ENCODE measurements around the gene ETF1.

Gene ETF1

DNA sequence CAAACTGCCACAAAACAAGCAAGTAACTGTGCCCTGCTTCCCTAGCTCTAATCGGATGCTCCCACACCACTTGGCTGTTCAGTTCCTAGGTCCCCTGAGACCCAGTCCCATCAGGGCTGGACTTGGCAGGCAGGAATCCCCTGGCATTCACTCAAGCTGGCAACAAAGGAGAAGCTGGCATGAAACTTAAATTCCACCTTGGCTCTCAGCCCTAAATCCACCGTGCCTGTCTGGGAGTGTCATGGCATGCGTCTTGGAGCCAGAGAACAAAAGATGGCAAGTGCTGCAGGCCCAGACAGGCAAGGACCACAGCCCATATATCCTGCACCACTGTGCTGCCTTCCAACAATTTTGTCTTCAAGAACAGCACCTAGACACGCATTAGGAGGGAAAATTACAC, 38.2 kb downstream of the ETF1 start:
- no peaks in the 10 kb centered on the region for H3K27me3 ChIP-seq (ENCODE audit: insufficient read depth, low read length)
- no peaks in the 10 kb centered on the region for H3K79me2 ChIP-seq (ENCODE audit: control insufficient read depth, insufficient read depth, low read length, unreplicated experiment)
- no peak overlapping the region for H3K4me3 ChIP-seq (ENCODE audit: low read depth, low read length)
- H3K27ac ChIP-seq (ENCODE audit: low read depth, low read length): no peak overlapping the region
- no peak overlapping the region for H2AFZ ChIP-seq (ENCODE audit: low read length, unreplicated experiment)
- peaks cover 7% of the 10 kb centered on the region; the same call in 1 of the 2 replicates for H3K36me3 ChIP-seq (ENCODE audit: insufficient read depth, low read length)
- peaks cover 14% of the 10 kb centered on the region for H3K4me1 ChIP-seq (ENCODE audit: control insufficient read depth, insufficient read depth, low read length, unreplicated experiment)

DNA sequence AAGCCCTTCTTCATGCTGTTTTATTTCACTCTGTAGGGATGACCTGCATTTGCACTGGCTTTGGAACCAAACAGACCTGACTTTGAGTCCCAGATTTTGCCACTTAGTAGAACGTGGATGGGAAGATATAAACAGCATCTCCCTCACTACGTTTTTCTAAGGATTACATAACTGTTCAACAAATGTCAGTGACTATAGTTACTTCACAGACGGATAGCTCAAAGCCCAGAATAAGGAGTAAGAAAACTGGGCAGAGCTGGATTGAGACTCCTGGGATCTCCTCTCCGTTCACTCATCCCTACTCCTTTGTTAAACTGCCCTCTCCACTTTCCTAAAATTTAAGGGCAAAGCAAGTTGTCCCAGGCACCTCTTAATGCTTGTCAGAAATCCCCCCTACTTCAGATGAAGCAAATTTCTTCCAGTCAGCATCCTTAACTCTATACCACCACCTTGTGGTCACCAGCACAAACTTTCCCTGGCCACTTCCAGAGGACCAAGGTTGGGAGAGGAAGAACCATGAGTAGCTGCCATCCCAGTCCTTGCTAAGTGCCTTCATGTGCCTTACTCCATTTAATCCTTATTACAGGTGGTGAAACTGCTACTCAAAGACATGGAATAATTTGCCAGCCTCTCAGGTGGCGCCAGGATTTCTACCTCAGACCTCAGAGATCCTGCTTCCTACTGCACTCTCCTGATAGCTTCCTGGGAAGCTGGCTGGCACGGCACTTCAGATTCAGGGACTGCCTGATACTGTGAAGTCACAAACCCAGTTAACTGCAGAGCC, 39.4 kb downstream of the ETF1 start:
- no peak overlapping the region for H3K4me3 ChIP-seq (ENCODE audit: low read depth, low read length)
- H3K27ac ChIP-seq (ENCODE audit: low read depth, low read length): no peak overlapping the region
- peaks cover 5% of the 10 kb centered on the region; the same call in 1 of the 2 replicates for H3K36me3 ChIP-seq (ENCODE audit: insufficient read depth, low read length)
- peaks cover 14% of the 10 kb centered on the region for H3K4me1 ChIP-seq (ENCODE audit: control insufficient read depth, insufficient read depth, low read length, unreplicated experiment)
- H3K27me3 ChIP-seq (ENCODE audit: insufficient read depth, low read length): no peaks in the 10 kb centered on the region
- no peak overlapping the region for H2AFZ ChIP-seq (ENCODE audit: low read length, unreplicated experiment)
- no peaks in the 10 kb centered on the region for H3K79me2 ChIP-seq (ENCODE audit: control insufficient read depth, insufficient read depth, low read length, unreplicated experiment)

DNA sequence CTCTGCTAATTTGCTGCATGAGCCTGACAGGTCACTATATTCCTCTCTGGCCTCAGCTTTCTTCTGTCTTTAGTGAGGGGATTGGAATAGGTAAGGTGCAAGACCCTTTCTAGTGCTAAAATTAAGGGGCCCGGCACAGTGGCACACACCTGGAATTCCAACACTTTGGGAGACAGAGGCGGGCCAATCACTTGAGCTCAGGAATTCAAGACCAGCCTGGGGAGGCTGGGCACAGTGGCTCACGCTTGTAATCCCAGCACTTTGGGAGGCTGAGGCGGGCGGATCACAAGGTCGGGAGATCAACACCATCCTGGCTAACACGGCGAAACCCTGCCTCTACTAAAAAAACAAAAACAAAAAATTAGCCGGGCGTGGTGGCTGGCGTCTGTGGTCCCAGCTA, 40.5 kb downstream of the ETF1 start:
- Histone ChIP-seq H3K79me2 (ENCODE audit: control insufficient read depth, insufficient read depth, low read length, unreplicated experiment) (no peaks in the 10 kb centered on the region), H2AFZ (ENCODE audit: low read length, unreplicated experiment) (no peak overlapping the region), H3K36me3 (ENCODE audit: insufficient read depth, low read length) (no peaks in the 10 kb centered on the region), H3K4me1 (ENCODE audit: control insufficient read depth, insufficient read depth, low read length, unreplicated experiment) (peaks cover 5% of the 10 kb centered on the region), H3K27ac (ENCODE audit: low read depth, low read length) (no peak overlapping the region), H3K4me3 (ENCODE audit: low read depth, low read length) (no peak overlapping the region), H3K27me3 (ENCODE audit: insufficient read depth, low read length) (no peaks in the 10 kb centered on the region)

DNA sequence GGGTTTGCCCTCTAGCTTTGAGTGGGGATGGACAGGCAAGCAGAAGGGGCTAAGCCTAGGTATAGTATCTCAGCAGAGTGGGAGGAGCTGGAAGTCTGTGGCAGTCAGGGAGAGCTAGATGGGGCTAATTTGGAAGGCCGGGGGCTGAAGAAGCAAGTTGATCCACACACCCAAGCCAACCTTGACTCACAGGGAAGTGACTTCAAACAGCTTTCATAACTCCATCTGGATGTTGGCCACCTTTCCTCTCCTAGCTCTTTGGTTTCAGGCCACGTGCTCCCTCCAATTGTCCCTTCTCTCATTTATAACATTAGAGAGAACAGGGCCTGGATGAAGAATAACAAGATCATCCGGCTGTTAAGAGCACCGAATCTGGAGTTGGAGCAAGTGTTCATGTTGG, 40.9 kb downstream of the ETF1 start:
- Histone ChIP-seq H3K4me1 (ENCODE audit: control insufficient read depth, insufficient read depth, low read length, unreplicated experiment) (peaks cover 5% of the 10 kb centered on the region), H2AFZ (ENCODE audit: low read length, unreplicated experiment) (no peak overlapping the region), H3K4me3 (ENCODE audit: low read depth, low read length) (no peak overlapping the region), H3K79me2 (ENCODE audit: control insufficient read depth, insufficient read depth, low read length, unreplicated experiment) (no peaks in the 10 kb centered on the region), H3K36me3 (ENCODE audit: insufficient read depth, low read length) (no peaks in the 10 kb centered on the region), H3K27ac (ENCODE audit: low read depth, low read length) (no peak overlapping the region), H3K27me3 (ENCODE audit: insufficient read depth, low read length) (no peaks in the 10 kb centered on the region)

DNA sequence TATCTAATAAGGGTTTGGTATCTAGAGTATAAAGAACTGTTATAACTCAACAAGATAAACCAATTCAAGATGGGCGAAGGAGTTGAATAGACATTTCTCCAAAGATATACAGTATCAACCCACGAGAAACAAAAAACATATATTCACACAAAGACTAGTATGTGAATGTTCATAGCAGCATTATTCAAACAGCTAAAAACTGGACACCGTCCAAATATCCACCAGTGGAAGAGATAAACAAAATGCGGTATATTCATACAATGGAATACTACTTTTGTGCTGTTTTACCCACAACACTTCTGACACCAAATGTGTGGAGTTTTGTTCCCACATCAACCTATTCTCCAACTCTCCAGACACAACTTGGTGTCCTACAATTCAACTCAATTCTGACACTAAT, 44.7 kb downstream of the ETF1 start:
- H3K27me3 ChIP-seq (ENCODE audit: insufficient read depth, low read length): no peaks in the 10 kb centered on the region
- H3K36me3 ChIP-seq (ENCODE audit: insufficient read depth, low read length): no peaks in the 10 kb centered on the region
- H2AFZ ChIP-seq (ENCODE audit: low read length, unreplicated experiment): no peak overlapping the region
- H3K27ac ChIP-seq (ENCODE audit: low read depth, low read length): no peak overlapping the region
- no peaks in the 10 kb centered on the region for H3K79me2 ChIP-seq (ENCODE audit: control insufficient read depth, insufficient read depth, low read length, unreplicated experiment)
- no peaks in the 10 kb centered on the region for H3K4me1 ChIP-seq (ENCODE audit: control insufficient read depth, insufficient read depth, low read length, unreplicated experiment)
- H3K4me3 ChIP-seq (ENCODE audit: low read depth, low read length): no peak overlapping the region

DNA sequence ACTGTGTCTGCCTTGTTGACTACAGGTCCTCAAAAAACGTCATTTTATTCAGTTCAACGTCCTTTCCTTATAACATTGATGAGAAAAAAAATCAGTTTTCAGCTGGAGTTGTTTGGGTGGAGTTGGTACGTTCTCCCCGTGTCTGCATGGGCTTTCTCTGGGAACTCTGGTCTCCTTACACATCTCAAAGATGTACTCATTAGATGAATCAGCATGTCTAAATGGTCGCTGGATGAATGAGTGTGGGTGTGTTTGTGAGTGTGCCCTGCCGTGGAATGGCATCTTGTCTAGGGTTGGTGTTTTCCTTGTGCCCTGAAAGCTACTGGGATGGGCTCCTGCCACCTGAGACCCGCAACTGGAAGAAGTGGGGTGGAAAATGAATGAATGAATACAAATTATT, 47.7 kb downstream of the ETF1 start:
- H2AFZ ChIP-seq (ENCODE audit: low read length, unreplicated experiment): no peak overlapping the region
- H3K79me2 ChIP-seq (ENCODE audit: control insufficient read depth, insufficient read depth, low read length, unreplicated experiment): no peaks in the 10 kb centered on the region
- no peak overlapping the region for H3K4me3 ChIP-seq (ENCODE audit: low read depth, low read length)
- no peak overlapping the region for H3K27ac ChIP-seq (ENCODE audit: low read depth, low read length)
- H3K27me3 ChIP-seq (ENCODE audit: insufficient read depth, low read length): peaks cover 6% of the 10 kb centered on the region; the same call in 1 of the 2 replicates
- H3K36me3 ChIP-seq (ENCODE audit: insufficient read depth, low read length): no peaks in the 10 kb centered on the region
- H3K4me1 ChIP-seq (ENCODE audit: control insufficient read depth, insufficient read depth, low read length, unreplicated experiment): peaks cover 14% of the 10 kb centered on the region

DNA sequence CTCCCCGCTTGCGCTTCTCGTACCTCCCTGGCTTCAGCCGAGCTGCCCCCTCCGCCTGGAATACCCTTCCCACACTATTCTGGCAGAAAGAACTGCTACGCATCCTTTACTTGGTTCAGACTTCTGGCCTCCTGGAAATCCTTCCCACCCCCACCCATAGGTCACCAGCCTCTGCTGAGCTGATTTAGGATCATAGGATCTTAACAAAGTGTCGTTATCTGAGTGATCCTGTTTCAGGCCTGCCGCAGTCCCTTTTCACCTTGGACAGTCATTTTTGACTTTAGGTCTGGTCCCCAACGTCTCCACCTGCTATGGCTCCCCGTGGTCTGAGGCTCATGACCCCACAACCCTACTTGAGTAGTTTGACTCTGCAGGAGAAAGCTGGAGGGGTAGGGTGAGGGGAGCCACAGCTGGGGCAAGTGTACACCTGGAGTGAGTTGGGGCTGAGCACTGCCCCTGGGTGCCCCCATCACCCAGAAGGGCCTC, 50.4 kb downstream of the ETF1 start:
- Histone ChIP-seq H3K27me3 (ENCODE audit: insufficient read depth, low read length) (peaks cover 6% of the 10 kb centered on the region; the same call in 1 of the 2 replicates), H3K79me2 (ENCODE audit: control insufficient read depth, insufficient read depth, low read length, unreplicated experiment) (no peaks in the 10 kb centered on the region), H3K4me1 (ENCODE audit: control insufficient read depth, insufficient read depth, low read length, unreplicated experiment) (peaks cover 14% of the 10 kb centered on the region), H3K36me3 (ENCODE audit: insufficient read depth, low read length) (no peaks in the 10 kb centered on the region), H3K27ac (ENCODE audit: low read depth, low read length) (no peak overlapping the region), H3K4me3 (ENCODE audit: low read depth, low read length) (peak overlapping the region; percentile 90), H2AFZ (ENCODE audit: low read length, unreplicated experiment) (peak overlapping the region; percentile 86)

DNA sequence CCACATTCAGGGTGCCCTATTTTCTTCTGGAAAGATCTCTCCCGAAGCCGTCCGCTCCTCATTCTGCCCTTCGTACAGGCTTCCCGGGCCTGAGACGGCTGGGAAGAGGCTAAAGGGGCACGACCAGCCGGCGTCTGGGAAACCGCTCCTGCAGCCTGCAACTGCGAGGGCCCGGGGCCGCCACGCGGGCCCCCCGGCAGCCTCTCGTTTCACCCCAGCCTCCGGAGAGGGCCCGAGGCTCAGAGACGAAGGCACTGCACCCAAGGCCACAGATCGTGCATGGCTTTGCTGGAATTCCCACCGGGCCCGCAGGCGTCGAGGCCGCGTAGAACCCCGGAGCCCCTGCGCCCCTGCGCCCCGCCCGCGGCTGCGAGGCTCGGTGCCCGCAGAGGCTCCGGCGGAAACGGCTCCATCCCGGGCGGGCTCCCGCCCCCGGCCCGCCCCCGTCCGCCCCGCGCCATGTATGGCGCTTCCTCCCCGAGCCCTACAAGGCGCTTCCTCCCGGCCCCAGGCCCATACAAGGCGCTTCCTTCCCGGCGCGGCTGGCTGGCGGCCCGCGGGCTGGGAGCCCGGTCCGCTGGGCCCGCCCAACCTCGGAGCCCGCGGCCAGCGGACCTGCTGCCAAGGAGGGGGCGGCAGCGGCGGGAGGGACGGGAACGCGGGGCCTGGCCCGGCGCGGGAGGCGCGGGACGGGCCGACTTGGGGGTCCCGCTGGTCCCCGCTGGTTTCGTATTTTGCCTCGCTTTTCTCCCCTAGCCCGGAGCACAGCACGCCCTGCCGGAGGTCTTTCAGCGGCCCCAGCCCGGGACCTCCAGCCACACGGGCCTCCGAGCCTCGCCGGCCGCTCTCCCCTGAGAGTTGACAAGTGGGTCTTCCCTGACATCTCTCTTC, 51.1 kb downstream of the ETF1 start:
- peaks cover 14% of the 10 kb centered on the region for H3K4me1 ChIP-seq (ENCODE audit: control insufficient read depth, insufficient read depth, low read length, unreplicated experiment)
- peak overlapping the region; percentile 90 for H3K4me3 ChIP-seq (ENCODE audit: low read depth, low read length)
- no peaks in the 10 kb centered on the region for H3K36me3 ChIP-seq (ENCODE audit: insufficient read depth, low read length)
- peak overlapping the region; percentile 87 for H2AFZ ChIP-seq (ENCODE audit: low read length, unreplicated experiment)
- H3K79me2 ChIP-seq (ENCODE audit: control insufficient read depth, insufficient read depth, low read length, unreplicated experiment): no peaks in the 10 kb centered on the region
- H3K27ac ChIP-seq (ENCODE audit: low read depth, low read length): no peak overlapping the region
- peaks cover 6% of the 10 kb centered on the region; the same call in 1 of the 2 replicates for H3K27me3 ChIP-seq (ENCODE audit: insufficient read depth, low read length)

DNA sequence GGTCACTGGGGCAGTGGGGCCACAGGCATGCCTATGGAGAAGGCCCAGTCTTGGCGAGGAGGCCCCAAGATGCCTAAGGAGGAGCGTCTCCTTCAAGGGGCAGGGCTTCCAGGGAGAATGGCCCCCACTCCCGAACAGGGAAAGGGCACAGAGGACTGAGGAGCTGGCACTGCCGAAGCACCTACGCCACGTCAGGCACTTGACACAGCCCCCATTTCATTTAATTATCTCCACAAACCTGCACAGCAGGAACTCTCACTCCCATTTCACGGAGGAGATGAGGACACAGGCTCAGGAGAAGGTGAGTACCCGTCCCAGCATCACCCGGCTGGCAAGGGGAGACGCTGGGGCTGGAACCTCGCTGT, 51.8 kb downstream of the ETF1 start:
- H3K27ac ChIP-seq (ENCODE audit: low read depth, low read length): no peak overlapping the region
- H3K4me3 ChIP-seq (ENCODE audit: low read depth, low read length): peak overlapping the region; percentile 90
- peak overlapping the region; percentile 87 for H2AFZ ChIP-seq (ENCODE audit: low read length, unreplicated experiment)

DNA sequence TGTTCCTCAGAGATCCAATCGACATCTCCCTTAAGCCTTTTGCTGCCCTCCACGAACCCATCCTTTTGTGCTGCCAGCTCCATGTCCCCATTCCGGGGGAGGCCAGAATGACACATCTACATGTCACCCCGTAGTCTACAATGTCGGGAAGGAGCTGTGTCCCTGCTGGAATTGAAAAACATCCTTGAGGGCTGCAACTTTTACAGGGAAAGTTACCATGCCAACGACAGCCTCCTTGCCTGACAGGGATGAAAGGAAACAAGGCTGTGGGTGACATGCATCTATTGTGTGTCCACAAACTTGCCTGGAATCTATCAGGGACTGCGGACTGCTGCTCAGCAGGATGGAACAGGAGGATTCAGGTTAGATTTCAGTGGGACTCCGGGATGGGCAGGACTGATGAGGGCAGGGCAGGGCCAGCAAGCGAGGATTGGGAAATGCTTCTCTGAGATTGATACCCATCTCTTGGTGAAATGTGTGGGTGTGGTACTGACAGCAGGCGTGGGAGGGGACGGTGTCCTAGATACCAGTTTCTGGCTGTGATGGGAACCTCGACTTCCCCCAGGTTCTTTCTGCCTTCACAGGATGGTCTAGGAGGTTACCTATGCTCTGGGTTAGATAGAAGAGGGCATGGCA, 52.3 kb downstream of the ETF1 start:
- H3K79me2 ChIP-seq (ENCODE audit: control insufficient read depth, insufficient read depth, low read length, unreplicated experiment): no peaks in the 10 kb centered on the region
- H3K4me3 ChIP-seq (ENCODE audit: low read depth, low read length): peak overlapping the region; percentile 90; the same call in 1 of the 2 replicates
- H3K36me3 ChIP-seq (ENCODE audit: insufficient read depth, low read length): no peaks in the 10 kb centered on the region
- no peak overlapping the region for H2AFZ ChIP-seq (ENCODE audit: low read length, unreplicated experiment)
- H3K27me3 ChIP-seq (ENCODE audit: insufficient read depth, low read length): peaks cover 6% of the 10 kb centered on the region; the same call in 1 of the 2 replicates
- H3K27ac ChIP-seq (ENCODE audit: low read depth, low read length): no peak overlapping the region
- peaks cover 17% of the 10 kb centered on the region for H3K4me1 ChIP-seq (ENCODE audit: control insufficient read depth, insufficient read depth, low read length, unreplicated experiment)

More for the DNA sequence above, 51.8 kb downstream of the ETF1 start:
- peaks cover 17% of the 10 kb centered on the region for H3K4me1 ChIP-seq (ENCODE audit: control insufficient read depth, insufficient read depth, low read length, unreplicated experiment)
- H3K36me3 ChIP-seq (ENCODE audit: insufficient read depth, low read length): no peaks in the 10 kb centered on the region
- no peaks in the 10 kb centered on the region for H3K79me2 ChIP-seq (ENCODE audit: control insufficient read depth, insufficient read depth, low read length, unreplicated experiment)
- H3K27me3 ChIP-seq (ENCODE audit: insufficient read depth, low read length): peaks cover 6% of the 10 kb centered on the region; the same call in 1 of the 2 replicates

All from ACC112 (cell line).